ENCODE measurements around the gene PRKCG.

Gene PRKCG

DNA sequence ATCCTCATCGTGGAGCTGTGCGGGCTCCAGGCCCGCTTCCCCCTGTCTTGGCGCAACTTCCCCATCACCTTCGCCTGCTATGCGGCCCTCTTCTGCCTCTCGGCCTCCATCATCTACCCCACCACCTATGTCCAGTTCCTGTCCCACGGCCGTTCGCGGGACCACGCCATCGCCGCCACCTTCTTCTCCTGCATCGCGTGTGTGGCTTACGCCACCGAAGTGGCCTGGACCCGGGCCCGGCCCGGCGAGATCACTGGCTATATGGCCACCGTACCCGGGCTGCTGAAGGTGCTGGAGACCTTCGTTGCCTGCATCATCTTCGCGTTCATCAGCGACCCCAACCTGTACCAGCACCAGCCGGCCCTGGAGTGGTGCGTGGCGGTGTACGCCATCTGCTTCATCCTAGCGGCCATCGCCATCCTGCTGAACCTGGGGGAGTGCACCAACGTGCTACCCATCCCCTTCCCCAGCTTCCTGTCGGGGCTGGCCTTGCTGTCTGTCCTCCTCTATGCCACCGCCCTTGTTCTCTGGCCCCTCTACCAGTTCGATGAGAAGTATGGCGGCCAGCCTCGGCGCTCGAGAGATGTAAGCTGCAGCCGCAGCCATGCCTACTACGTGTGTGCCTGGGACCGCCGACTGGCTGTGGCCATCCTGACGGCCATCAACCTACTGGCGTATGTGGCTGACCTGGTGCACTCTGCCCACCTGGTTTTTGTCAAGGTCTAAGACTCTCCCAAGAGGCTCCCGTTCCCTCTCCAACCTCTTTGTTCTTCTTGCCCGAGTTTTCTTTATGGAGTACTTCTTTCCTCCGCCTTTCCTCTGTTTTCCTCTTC, 8.0 kb upstream of the PRKCG start:
- DNase-seq = no peak

DNA sequence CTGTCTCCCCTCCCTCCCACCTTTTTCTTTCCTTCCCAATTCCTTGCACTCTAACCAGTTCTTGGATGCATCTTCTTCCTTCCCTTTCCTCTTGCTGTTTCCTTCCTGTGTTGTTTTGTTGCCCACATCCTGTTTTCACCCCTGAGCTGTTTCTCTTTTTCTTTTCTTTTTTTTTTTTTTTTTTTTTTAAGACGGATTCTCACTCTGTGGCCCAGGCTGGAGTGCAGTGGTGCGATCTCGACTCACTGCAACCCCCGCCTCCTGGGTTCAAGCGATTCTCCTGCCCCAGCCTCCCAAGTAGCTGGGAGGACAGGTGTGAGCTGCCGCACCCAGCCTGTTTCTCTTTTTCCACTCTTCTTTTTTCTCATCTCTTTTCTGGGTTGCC, 7.4 kb upstream of the PRKCG start:
- DNase-seq = no peak

DNA sequence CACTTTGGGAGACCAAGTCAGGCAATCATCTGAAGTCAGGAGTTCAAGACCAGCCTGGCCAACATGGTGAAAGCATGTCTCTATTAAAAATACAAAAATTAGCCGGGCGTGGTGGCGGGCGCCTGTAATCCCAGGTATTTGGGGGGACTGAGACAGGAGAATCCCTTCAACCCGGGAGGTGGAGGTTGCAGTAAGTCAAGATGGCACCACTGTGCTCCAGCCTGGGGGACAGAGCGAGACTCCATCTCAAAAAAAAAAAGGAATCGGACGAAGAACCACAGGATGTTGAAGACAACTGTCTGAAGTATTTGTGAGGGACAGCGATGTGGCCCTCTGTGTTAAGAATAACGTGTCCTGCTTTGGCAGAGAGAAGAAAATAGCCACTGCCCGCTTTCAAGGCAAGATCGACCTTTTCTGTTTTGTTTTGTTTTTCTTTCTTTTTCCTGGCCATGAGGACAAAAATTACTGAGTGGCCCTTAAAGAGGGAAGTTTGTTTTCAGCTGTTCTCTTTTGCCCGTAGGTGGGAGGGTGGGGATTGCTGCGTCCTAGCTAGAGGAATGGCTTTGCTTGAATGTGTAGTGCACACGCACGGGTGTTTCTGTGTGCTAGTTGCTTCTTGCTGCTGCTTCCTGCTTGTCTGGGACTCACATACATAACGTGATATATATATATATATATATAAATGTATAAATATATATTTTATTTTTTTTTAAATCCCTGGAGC, 6.2 kb upstream of the PRKCG start:
- DNase-seq = no peak

DNA sequence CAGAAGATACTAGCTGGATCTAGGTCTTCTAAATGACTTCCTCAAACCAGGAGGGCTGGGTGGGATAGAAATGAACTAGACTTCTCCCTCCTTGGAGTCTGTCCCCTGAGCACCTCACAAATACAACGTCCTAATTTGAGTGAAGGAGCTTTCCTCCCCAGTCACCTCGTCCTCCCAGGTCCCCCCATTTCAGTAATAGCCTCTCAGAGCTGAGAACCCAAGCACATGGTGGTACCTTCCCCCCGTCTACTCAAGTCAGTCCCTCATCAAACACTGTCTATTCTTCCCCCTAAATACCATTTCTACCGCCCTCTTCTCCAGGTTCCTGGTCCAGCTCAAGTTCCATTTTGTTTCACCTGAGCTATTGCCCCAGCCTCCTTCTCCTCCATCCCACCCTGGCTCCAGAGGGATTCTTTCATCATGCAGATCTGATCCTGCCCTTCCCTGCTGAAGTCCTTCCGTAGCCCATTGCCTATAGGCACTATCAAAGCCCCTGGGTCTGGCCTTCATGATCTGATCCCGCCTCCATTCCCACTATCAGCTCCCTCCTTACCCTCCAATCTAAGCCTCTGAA, 5.3 kb upstream of the PRKCG start:
- no peak for DNase-seq

DNA sequence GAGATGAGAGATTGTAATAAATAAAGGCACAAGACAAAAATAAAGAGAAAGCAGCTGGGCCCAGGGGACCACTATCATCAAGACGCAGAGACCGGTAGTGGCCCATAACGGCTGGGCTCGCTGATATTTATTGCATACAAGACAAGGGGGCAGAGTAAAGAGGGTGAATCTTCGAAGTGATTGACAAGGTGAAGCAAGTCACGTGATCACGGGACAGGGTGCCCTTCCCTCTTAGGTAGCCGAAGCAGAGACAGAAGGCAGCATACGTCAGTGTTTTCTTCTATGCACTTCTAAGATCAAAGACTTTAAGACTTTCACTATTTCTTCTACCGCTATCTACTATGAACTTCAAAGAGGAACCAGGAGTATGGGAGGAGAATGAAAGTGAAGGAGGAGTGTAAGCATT, 4.6 kb upstream of the PRKCG start:
- no peak for DNase-seq

DNA sequence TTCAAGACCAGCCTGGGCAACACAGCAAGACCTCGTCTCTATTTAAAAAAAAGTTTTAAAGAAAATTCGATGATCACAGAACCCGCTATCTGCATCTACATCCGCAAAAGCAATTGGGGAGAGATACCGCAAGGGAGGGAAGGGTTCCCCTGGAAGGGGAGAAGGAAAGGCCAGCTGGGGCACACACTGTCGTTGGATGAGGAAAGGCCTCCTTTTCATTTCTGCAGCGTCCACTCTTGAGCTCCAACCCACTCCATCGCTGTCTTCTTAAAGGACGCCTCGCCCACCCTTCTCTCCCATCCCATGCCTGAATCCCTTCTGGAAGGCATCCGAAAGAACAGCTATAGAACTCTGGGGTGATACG, 3.2 kb upstream of the PRKCG start:
- no peak for DNase-seq

DNA sequence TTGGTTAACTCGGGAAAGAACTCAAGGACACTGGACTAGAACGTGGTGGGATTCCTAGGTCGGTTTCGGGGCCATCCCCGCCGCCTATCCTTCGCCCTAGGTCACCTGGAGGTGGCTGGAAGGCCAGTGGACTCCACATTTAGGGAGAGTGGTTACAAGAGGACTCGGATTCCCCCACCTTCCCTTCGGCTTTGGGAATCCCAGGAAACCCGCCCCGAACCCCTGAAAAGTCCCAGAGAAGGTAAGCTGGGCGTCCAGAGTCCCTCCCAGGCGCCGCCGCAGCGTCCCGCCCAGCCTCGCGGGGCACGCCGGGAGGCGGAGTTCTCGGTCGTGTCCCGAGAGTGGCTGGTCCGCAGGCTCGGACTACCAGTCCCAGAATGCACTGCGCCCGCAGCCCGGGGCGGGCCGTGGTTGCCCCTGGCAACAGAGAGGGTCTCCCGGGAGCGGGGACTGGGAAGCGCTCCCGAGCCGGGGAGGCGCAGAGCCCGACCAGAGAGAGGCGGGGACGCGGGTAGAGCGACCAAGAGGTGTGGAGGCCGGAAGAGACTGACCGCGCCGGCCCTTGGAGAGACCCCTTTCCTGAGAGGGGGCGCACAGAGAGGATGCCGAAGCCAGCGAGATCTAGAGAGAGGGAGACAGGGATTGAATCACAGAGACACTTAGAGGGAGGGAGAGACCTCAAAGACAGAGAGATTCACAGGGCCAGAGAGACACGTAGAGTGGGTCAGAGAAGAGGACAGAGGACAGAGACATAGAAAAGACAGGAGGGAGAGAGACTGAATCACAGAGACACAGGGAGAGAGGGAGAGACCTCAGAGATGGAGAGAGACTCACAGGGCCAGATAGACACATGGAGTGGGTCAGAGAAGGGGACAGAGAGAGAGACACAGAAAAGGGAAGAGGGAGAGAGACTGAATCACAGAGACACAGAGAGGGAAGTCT, 2.6 kb upstream of the PRKCG start:
- peak; percentile 89 for DNase-seq

DNA sequence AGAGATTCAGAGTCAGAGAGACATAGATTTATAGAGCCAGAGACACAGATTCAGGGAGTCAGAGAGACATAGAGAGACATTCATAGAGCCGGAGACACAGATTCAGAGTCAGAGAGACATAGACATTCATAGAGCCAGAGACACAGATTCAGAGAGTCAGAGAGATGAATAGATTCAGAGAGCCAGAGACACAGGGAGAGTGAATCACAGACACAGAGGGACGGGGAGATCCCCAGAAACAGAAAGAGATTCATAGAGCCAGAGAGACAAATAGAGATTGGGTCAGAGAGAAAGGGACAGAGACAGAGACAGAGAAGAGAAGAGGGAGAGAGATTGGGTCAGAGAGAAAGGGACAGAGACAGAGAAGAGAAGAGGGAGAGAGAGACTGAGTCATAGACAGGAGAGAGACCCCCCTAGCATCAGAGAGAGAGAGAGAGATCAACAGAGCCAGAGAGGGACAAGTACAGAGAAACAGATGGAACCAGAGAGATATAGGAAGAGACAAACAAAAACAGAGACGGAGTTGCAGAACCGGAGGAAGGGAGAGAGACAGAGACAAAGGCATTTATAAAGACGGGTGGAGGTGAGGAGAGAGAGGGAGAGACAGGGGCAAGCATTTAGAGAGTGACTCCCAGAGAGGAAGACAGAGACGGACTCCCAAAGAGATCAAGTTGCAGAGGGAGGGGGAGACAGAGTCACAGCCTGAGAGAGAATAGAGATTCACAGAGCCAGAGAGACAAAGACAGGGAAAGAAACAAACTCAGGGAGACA, 1.1 kb upstream of the PRKCG start:
- no peak for DNase-seq

DNA sequence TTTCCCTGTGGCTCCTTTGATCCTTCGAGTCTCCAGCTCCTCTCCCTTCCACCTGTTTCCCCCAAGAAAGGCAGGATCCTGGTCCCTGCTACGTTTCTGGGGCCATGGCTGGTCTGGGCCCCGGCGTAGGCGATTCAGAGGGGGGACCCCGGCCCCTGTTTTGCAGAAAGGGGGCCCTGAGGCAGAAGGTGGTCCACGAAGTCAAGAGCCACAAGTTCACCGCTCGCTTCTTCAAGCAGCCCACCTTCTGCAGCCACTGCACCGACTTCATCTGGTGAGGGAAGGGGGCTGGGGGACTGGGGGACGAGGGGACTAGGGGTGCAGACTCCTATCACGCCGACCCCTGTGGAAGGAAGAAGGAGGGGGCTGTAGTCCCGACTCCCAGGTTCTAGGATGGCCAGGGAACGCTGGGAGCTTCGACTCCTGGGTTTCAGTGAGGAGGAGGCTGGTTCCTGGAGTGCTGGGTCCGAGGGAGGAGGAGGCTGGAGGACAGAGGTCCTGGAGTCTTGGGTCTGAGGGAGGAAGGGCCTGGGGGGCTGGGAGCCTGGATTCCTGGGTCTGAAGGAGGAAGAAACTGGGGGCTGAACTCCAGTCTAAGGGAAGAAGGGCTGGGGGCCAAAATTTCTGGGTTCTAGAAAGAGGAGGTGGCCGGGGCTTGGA, 524 bp downstream of the PRKCG start:
- DNase-seq = no peak

DNA sequence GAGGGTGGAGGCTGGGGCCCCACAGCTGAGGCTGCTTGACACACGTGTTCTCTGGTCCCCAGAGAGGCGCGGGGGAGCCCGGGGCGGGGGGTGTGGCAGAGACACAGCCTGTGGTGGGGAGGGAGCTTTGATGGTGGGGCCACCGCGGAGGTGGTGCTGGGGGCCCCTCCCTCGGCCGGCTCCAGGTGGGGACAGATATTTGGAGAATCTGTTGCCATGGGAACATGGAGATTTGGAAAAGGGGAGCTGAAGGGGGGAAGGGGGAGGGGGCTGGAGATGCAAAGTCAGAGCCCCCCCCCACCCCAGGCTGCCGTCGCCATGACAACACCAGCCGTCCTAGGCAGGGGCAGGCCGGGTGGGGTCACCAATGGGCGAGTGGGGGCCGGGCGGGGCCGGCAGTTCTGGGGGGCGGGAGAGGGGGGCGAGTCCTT, 1.2 kb downstream of the PRKCG start:
- no peak for DNase-seq

DNA sequence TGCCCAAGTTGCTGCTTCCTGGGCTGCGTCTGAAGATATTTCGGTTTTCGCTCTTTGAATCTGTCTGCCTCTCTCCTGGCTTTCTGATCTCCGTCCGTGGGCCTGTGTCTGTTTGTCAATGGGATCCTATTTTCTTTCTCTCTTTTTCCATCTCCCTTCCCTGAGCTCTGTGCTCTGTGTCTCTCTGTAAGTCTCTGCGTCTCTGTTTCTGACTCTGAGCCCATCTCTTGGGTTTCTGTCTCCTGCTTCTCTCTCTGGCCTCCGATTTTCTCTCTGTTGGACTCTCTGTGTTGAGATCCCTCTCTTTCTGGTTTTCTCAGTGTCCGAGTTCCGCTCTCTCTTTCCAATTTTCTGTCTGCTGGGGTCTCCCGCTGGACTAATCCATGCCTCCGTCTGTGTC, 1.7 kb downstream of the PRKCG start:
- DNase-seq = no peak

DNA sequence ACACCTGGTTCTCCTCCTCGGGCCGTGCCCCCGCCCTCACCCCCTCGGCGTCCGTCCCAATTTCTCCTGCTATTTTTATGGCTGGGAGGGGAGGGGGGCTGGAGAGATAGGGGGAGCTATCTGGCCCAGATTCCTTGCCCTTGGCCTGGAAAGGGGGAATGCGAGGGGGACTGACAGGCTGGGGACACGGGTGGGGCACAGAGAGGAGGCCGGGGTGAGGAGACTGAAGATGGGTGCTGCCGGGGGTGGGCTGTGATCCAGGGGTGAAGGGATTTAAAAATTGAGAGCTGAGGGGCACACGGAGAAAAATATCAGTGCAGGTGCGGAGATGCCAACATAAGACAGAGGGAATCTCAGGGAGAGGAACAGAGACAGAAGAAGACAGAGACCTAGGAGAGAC, 2.3 kb downstream of the PRKCG start:
- no peak for DNase-seq

DNA sequence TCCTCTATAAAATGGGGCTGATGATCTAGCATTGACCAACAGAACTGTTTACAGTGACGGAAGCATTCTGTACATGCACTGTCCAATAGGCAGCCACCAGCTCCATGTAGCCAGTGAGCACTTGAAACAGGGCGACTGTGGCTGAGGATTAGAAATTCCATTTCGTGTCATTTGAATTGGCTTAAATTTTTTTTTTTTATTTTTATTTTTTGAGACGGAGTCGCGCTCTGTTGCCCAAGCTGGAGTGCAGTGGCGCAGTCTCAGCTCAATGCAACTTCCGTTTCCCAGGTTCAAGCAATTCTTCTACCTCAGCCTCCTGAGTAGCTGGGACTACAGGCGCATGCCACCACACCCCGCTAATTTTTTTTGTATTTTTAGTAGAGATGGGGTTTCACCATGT, 3.0 kb downstream of the PRKCG start:
- DNase-seq = no peak

DNA sequence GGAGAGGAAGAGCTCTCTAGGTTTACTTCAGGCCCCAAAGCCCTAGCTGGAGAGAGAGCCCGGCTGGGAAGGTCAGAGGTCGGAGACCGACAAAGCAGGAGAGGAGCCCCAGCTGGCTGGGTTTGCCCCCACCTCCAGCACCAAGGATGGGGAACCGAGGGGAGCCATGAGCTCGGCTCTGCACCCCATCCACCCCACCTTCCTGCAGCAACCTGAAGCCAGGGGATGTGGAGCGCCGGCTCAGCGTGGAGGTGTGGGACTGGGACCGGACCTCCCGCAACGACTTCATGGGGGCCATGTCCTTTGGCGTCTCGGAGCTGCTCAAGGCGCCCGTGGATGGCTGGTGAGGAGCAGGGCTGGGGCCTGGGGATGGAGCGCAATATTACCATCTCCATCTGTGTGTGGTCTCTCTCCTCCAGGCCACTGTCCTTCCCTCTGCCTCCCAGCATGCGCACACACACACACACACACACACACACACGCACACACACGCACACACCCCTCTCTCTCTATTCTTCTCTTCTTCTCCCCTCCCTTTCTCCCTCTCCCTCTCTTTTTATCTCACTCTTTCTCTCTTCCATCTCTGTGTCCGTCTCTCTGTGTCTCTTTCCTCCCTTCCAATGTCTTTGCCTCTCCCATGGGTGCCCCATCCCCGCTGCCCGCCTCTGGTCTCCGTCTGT, 10.4 kb downstream of the PRKCG start:
- DNase-seq = no peak

DNA sequence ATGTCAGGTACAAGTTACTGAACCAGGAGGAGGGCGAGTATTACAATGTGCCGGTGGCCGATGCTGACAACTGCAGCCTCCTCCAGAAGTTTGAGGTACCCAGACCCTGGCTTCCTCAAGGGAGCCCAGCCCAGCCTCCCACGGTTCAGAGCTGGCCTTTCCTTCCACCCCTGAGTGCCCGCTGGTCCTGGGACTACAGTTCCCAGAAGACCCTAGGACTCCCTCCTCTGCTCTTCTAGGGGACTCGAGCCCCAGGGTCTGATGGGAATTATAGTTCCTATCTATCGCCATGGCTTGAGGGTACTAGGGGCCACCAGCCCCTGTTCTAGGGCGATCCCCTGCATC, 11.0 kb downstream of the PRKCG start:
- no peak for DNase-seq

DNA sequence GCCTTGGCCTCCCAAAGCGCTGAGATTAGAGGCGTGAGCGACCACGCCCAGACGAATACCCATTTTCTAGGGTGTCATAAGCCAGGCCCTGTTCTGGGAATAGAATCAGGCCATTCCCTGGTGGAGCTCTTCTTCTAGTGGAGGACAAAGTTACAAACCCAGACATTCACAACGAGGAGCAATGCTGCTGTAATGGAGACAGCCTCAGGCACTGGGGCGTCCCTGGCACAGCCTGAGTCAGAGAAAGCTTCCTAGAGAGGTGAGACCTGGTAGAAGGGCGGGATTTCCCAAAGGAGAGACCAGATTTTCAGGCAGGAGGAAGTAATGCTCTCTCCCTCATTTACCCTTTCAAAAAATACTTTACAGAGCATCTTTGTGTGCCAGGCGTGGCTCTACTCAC, 12.7 kb downstream of the PRKCG start:
- DNase-seq = no peak

DNA sequence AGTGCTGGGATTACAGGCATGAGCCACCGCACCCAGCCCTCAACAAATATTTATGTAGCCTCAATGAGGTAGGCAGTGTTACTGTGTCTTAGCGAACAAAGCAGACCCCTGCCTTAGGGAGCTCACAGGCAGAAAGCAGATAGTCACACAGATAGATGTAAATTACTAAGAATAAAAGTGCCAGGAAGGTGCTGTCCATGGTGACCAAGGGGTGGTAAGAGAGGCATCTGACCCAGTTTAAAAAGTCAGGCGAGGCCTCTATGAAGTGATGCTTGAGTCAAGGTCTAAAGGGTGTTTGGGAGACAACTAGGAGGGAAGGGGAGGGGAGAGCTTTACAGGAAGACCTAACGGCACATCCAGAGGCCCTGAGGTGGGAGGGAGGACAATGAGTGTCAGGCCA, 14.7 kb downstream of the PRKCG start:
- DNase-seq = no peak

DNA sequence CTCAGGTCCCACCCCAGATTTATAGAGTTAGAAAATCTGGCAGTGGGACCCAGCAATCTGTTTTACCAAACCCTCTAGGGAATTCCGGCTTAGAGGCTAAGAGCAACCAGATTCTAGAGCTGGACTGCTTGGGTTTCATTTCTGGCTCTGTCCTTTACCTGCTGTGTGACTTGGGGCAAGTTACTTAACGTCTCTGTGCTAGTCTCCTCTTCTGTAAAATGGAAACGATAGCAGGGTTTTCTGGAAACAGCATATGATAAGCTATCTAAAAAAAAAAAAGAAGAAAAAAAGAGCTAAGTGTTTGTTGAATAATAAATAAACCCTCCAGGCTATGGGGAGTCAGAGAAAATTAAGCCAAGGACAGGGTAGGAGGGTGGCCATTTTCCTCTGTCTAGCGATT, 15.5 kb downstream of the PRKCG start:
- DNase-seq = no peak

DNA sequence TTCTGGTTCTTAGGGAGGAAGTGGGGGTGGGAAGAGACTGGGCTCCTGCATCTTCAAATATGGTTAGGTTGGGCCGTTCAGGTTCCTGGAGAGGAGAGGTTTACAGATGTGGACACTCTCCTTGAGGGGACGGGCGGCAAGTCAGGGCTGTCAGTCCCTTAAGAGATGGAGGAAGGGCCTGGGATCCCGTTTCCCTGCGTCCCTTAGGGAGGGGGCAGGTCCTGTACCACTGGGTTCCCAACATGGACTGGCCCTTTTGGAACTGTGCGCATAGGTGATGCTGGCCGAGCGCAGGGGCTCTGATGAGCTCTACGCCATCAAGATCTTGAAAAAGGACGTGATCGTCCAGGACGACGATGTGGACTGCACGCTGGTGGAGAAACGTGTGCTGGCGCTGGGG, 16.2 kb downstream of the PRKCG start:
- DNase-seq = no peak

DNA sequence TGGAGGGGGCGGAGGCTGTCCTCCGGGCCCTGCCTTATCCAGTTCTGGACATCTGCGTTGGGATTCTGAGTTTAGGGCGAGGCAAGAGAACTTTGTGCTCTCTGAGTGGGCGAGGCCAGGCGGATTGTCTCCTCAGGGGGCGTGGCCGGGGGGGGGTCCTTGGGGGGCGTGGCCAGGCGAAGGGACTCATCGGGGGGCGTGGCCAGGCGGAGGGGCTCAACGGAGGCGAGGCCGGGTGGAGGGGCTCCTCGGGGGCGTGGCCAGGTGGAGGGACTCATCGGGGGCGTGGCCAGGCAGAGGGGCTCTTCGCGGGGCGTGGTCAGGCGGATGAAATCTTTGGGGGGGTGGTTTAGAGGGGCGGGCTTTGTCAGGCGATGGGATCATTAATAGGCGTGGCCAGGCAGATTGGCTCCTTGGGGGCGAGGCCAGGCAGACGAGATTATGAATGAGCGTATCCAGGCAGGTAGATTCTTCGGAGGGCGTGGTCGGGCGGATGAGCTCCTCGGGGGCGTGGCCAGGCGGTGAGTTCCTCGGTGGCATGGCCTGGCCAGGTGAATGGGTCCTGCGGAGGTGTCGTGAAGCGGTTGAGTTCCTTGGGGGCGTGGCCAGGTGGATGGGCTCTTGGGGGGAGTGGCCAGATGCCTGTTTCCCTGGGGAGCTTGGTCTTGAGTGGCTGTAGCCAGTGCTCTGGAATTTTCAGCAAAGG, 16.8 kb downstream of the PRKCG start:
- DNase-seq = no peak
